AG09309 (cell line): ENCODE results near the gene PPAN.
A peak's percentile ranks its signal among the peaks of the same experiment; 100 is the strongest.

ENCODE experiments used
- DNase-seq: peaks from one replicate; pipeline ENCODE4 v3.0.0-alpha.2; 2010; ENCODE audit warnings: low read depth
- H3K4me3 ChIP-seq: 2 replicates; pipeline ENCODE4 v1.5.1; 2011; ENCODE audit warnings: mild to moderate bottlenecking, low read depth, low read length, moderate library complexity; ENCODE audit not compliant: control insufficient read depth
- TF ChIP-seq, protein P1 (sequence below): IDR thresholded peaks from 2 replicates; pipeline ENCODE4 v1.5.1; 2011; ENCODE audit warnings: mild to moderate bottlenecking, low read depth, low read length, inconsistent platforms; ENCODE audit not compliant: insufficient read depth, control insufficient read depth; ENCODE audit errors: missing control alignments

The PPAN gene

DNA sequence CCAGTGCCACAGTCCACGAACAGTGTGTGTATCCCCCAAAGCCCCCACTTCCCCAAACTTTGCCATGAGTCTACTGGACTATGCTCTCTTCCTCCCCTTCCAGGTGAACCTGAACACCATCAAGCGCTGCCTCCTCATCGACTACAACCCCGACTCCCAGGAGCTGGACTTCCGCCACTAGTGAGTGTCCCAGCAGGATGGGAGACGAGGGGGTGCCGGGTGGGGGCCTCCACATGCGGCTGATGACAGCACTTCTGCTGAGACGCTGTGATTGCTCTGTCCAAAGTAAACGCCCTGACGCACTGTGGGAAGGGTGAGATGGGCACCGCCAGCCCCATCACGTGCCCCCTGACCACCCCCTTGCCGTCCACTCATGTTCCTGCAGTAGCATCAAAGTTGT, 3.4 kb downstream of the PPAN start:
- no peak overlapping the region for H3K4me3 ChIP-seq
- no peak for DNase-seq
- TF ChIP-seq, protein P1, sequence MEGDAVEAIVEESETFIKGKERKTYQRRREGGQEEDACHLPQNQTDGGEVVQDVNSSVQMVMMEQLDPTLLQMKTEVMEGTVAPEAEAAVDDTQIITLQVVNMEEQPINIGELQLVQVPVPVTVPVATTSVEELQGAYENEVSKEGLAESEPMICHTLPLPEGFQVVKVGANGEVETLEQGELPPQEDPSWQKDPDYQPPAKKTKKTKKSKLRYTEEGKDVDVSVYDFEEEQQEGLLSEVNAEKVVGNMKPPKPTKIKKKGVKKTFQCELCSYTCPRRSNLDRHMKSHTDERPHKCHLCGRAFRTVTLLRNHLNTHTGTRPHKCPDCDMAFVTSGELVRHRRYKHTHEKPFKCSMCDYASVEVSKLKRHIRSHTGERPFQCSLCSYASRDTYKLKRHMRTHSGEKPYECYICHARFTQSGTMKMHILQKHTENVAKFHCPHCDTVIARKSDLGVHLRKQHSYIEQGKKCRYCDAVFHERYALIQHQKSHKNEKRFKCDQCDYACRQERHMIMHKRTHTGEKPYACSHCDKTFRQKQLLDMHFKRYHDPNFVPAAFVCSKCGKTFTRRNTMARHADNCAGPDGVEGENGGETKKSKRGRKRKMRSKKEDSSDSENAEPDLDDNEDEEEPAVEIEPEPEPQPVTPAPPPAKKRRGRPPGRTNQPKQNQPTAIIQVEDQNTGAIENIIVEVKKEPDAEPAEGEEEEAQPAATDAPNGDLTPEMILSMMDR: no peak

GRCh38 chr19:10110076-10110971, 4.2 kb downstream of the PPAN start:
- no peak overlapping the region for H3K4me3 ChIP-seq
- TF ChIP-seq, protein P1: no peak
- no peak for DNase-seq

GRCh38 chr19:10110972-10111317, 4.8 kb downstream of the PPAN start:
- H3K4me3 ChIP-seq: no peak overlapping the region
- TF ChIP-seq, protein P1: no peak
- no peak for DNase-seq

DNA sequence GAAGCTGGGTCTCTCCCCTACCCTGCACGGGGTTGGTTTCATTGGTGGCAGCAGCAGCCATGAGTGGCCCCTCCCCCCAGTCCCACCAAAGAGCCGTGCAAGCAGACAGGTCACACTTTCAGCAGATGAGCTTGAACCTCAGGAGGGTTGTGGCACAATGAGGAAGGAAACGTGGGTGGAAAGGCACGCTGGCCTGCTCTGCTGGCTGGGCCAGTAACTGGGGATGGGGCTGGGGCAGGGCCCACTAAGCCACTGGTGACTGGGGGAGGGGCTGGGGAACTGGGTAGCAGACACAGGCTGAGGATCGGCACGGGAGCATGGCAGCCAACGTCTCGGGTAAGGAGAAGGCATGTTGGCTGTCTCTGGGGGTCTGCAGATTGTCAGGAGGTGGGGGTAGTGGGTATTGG, 5.2 kb downstream of the PPAN start, which contains the start of gene P2RY11:
Gene P2RY11 (plus strand): TSS at position 289 of the 407 bp plus-strand sequence. CDS start 29 bp downstream, at position 318.
- TF ChIP-seq, protein P1: no peak
- no peak for DNase-seq
- H3K4me3 ChIP-seq: no peak within 1 kb of the TSS

DNA sequence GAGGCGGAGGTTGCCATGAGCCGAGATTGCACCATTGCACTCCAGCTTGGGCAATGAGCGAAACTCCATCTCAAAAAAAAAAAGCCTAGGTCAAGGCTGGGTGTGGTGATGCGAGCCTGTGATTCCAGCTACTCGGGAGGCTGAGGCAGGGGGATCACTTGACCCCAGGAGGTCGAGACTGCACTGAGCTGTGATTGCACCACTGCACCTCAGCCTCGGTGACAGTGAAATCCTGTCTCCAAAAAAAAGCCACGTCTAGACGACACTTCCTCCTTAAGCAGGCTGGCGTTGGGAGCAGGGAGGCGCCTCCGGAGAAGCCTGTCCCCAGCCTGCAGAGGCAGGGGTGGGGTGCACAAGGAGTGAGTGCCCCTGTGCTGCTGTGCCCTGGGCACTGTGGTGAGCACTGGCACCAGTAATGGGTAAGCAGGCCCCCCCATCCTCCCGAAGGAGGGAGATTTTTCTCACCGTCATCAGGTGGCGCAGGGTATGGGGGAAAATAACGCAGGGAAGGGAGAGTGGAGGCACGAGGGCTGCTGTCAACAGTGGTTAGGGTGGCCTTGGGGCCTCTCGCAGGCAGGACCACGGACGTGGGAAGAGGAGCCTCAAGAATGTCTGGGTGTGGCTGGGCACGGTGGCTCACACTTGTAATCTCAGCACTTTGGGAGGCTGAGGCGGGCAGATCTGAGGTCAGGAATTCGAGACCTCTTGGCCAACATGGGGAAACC, 6.0 kb downstream of the PPAN start:
- H3K4me3 ChIP-seq: no peak overlapping the region
- TF ChIP-seq, protein P1: no peak
- no peak for DNase-seq

DNA sequence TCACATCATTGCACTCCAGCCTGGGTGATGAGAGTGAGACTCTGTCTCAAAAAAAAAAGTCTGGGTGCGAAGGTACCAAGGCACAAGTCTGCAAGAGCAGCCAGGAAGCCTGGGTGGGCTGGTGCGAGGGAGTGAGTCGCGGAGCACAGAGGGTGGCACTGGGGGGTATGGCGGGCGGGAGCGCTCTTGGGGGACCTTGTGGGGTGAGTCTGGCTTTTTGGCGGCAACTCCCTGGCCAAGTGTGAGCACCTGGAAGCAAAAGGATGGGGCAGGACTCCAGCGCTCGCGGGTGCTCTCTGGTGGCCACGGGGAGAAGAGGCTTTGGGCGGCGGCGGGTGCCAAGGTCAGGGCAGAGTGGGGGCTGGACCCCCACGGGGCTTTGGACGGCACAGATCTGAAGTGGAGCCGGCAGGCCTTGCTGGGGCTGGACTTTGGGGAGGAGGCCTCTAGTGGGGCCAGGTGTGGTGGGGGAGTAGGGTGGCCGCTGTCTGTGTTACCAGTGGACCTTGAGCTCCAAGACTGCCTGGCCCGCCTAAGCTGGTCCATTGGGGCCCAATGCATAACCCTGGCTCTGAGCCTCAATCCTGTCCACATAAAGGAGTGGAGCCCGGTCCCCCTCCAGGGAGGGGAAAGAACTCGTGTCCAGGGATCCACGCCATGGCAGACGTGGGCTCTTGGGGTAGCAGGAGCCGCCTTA, 6.9 kb downstream of the PPAN start:
- no peak for DNase-seq
- TF ChIP-seq, protein P1: peak; percentile 77
- H3K4me3 ChIP-seq: no peak overlapping the region
